Fibroblast of lung (primary cell): Measurements from ENCODE around the gene CELF2.

Source experiments
- CTCF ChIP-seq, 2 donors: IDR thresholded peaks in 1 of 2; conservative IDR thresholded peaks in 1 of 2; 1 replicate in 1 of 2; 2 replicates in 1 of 2; pipeline ENCODE4 v1.5.1; 2011 to 2012; ENCODE audit warnings: low read length in 2 of 2, control low read depth in 1 of 2, inconsistent platforms in 1 of 2, low read depth in 1 of 2, mild to moderate bottlenecking in 1 of 2
- EZH2 ChIP-seq: IDR thresholded peaks from 2 replicates; pipeline ENCODE4 v1.5.1; 2012; ENCODE audit warnings: low read length, control low read depth, mild to moderate bottlenecking; ENCODE audit errors: missing control alignments

GRCh38 chr10:11307937-11308336 is 290.3 kb downstream of the CELF2 start:
- TF ChIP-seq CTCF (conservative IDR thresholded peaks at IDR 0.05 in 1 of 2, IDR thresholded peaks at IDR 0.05 in 1 of 2; ENCODE audit: low read depth in 1 of 2, low read length in 2 of 2) (no peak), EZH2 (no peak)
